RWPE2 (cell line): ENCODE measurements around the gene VANGL1.

Experiments
- ATAC-seq: fragments of 200-7000 bp; cut with Tn5 transposase; 3 replicates; pipeline ENCODE4 v1.9.1; 2021; ENCODE audit warnings: low read depth
- DNase-seq: peaks from one replicate; pipeline ENCODE4 v3.0.0-alpha.2; 2020; ENCODE audit warnings: low spot score
- H3K27ac ChIP-seq: fragments of 450-650 bp; 2 replicates; pipeline ENCODE4 v1.5.1; 2017; ENCODE audit warnings: mild to moderate bottlenecking; ENCODE audit not compliant: poor library complexity, severe bottlenecking
- H3K27me3 ChIP-seq: fragments of 250-450 bp; sonication (Bioruptor Pico); 2 replicates; pipeline ENCODE4 v1.5.1; 2021; ENCODE audit warnings: mild to moderate bottlenecking, moderate library complexity; ENCODE audit not compliant: insufficient read depth, poor library complexity, severe bottlenecking
- H3K36me3 ChIP-seq: fragments of 250-450 bp; sonication (Bioruptor Pico); 2 replicates; pipeline ENCODE4 v1.5.1; 2020; ENCODE audit warnings: low read depth, mild to moderate bottlenecking, moderate library complexity
- H3K4me1 ChIP-seq: fragments of 250-450 bp; sonication (Bioruptor Pico); 2 replicates; pipeline ENCODE4 v1.5.1; 2021; ENCODE audit warnings: mild to moderate bottlenecking, moderate library complexity; ENCODE audit not compliant: insufficient read depth, poor library complexity, severe bottlenecking
- H3K4me3 ChIP-seq: fragments of 250-450 bp; sonication (Bioruptor Pico); 2 replicates; pipeline ENCODE4 v1.5.1; 2021; ENCODE audit warnings: mild to moderate bottlenecking, moderate library complexity; ENCODE audit not compliant: severe bottlenecking
- H3K9me3 ChIP-seq: fragments of 250-450 bp; sonication (Bioruptor Pico); 2 replicates; pipeline ENCODE4 v1.5.1; 2021; ENCODE audit warnings: mild to moderate bottlenecking, moderate library complexity; ENCODE audit not compliant: severe bottlenecking
- CTCF ChIP-seq: fragments of 450-650 bp; IDR thresholded peaks from one replicate; pipeline ENCODE4 v1.5.1; 2017; ENCODE audit warnings: mild to moderate bottlenecking, moderate library complexity; ENCODE audit not compliant: poor library complexity, severe bottlenecking

VANGL1 gene

GRCh38 chr1:115649964-115650363 is 8.2 kb downstream of the VANGL1 start:
- DNase-seq (no peak), ATAC-seq (no peak)
- Histone ChIP-seq H3K36me3 (peaks cover 36% of the 10 kb centered on the region), H3K27ac (no peak overlapping the region), H3K27me3 (no peaks in the 10 kb centered on the region), H3K4me1 (peaks cover 10% of the 10 kb centered on the region), H3K9me3 (no peaks in the 10 kb centered on the region), H3K4me3 (no peak overlapping the region)
- TF ChIP-seq CTCF, result no peak

- no peaks in the 10 kb centered on the region for H3K27me3 ChIP-seq
- H3K9me3 ChIP-seq, result no peaks in the 10 kb centered on the region
- H3K4me3 ChIP-seq, result no peak overlapping the region
- H3K36me3 ChIP-seq, result peaks cover 39% of the 10 kb centered on the region
- ATAC-seq (no peak), DNase-seq (no peak)
- no peak for TF ChIP-seq CTCF
- no peak overlapping the region for H3K27ac ChIP-seq
- peaks cover 20% of the 10 kb centered on the region for H3K4me1 ChIP-seq
Measured at GRCh38 chr1:115650961-115651360, 9.2 kb downstream of the VANGL1 start.

- ATAC-seq, result no peak
- peaks cover 20% of the 10 kb centered on the region for H3K4me1 ChIP-seq
- no peak for TF ChIP-seq CTCF
Measured at GRCh38 chr1:115651391-115651790, 9.6 kb downstream of the VANGL1 start.

GRCh38 chr1:115652236-115652788 is 10.5 kb downstream of the VANGL1 start:
- TF ChIP-seq CTCF, result no peak
- H3K27ac ChIP-seq, result no peak overlapping the region
- DNase-seq (no peak), ATAC-seq (no peak)
- no peaks in the 10 kb centered on the region for H3K9me3 ChIP-seq
- peaks cover 42% of the 10 kb centered on the region for H3K36me3 ChIP-seq
- H3K27me3 ChIP-seq, result no peaks in the 10 kb centered on the region
- H3K4me1 ChIP-seq, result peaks cover 20% of the 10 kb centered on the region
- H3K4me3 ChIP-seq, result no peak overlapping the region

More at GRCh38 chr1:115651391-115651790, 9.6 kb downstream of the VANGL1 start:
- Histone ChIP-seq H3K4me3 (no peak overlapping the region), H3K9me3 (no peaks in the 10 kb centered on the region), H3K36me3 (peaks cover 39% of the 10 kb centered on the region), H3K27me3 (no peaks in the 10 kb centered on the region), H3K27ac (no peak overlapping the region)
- DNase-seq, result no peak

GRCh38 chr1:115654125-115654524 is 12.4 kb downstream of the VANGL1 start:
- peak overlapping the region; percentile 70 for H3K27ac ChIP-seq
- H3K4me3 ChIP-seq, result no peak overlapping the region
- no peaks in the 10 kb centered on the region for H3K9me3 ChIP-seq
- peaks cover 16% of the 10 kb centered on the region for H3K4me1 ChIP-seq
- no peak for TF ChIP-seq CTCF
- no peak for ATAC-seq
- no peak for DNase-seq
- H3K27me3 ChIP-seq, result no peaks in the 10 kb centered on the region
- peaks cover 57% of the 10 kb centered on the region for H3K36me3 ChIP-seq
